Neural progenitor cell (in vitro differentiated cells): ENCODE results near the gene GLIPR2.

Experiments used
- EZH2 ChIP-seq: fragments of 200-600 bp; sonication (generic); IDR thresholded peaks from 2 replicates; pipeline ENCODE4 v1.6.1; 2017; ENCODE audit warnings: antibody characterized with exemption, mild to moderate bottlenecking, moderate library complexity
- EZH2phosphoT487 ChIP-seq: fragments of 200-600 bp; sonication (generic); IDR thresholded peaks from 2 replicates; pipeline ENCODE4 v1.6.1; 2017; ENCODE audit warnings: antibody characterized with exemption
- TF ChIP-seq, protein P1 (sequence below): fragments of 200-600 bp; sonication (generic); IDR thresholded peaks from 2 replicates; pipeline ENCODE4 v1.5.1; 2017; ENCODE audit warnings: antibody characterized with exemption, mild to moderate bottlenecking

DNA sequence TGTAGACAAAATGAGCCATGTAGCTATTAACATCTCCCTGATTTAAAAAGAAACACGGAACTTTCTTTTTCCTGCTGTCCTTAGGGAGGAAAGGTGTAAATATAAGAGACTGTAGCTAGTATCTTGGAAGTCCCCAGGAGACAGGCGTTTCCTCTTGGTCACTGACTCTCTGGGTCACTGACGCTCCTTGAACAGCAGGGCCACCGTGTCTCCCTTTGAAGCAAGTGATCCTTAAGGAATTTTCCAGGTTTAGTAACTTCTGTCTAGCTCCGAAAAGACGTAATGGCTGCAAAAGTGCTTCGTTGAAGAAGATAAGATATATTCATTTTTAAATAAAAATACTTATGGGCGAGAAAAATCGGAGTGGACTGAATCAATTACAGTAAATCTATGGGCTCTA is 53.4 kb downstream of the GLIPR2 start:
- TF ChIP-seq, protein P1, sequence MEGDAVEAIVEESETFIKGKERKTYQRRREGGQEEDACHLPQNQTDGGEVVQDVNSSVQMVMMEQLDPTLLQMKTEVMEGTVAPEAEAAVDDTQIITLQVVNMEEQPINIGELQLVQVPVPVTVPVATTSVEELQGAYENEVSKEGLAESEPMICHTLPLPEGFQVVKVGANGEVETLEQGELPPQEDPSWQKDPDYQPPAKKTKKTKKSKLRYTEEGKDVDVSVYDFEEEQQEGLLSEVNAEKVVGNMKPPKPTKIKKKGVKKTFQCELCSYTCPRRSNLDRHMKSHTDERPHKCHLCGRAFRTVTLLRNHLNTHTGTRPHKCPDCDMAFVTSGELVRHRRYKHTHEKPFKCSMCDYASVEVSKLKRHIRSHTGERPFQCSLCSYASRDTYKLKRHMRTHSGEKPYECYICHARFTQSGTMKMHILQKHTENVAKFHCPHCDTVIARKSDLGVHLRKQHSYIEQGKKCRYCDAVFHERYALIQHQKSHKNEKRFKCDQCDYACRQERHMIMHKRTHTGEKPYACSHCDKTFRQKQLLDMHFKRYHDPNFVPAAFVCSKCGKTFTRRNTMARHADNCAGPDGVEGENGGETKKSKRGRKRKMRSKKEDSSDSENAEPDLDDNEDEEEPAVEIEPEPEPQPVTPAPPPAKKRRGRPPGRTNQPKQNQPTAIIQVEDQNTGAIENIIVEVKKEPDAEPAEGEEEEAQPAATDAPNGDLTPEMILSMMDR: no peak
- TF ChIP-seq EZH2 (no peak), EZH2phosphoT487 (no peak)
